H1 (cell line): ENCODE data around the gene CAMK2A.

ENCODE experiments used
- BRCA1 ChIP-seq: IDR thresholded peaks from 2 replicates; pipeline ENCODE4 v1.6.1; 2012; ENCODE audit warnings: low read depth, low read length, improper control_type of control experiment
- POLR2A ChIP-seq, 2 experiments: IDR thresholded peaks; 1 replicate in 1 of 2; 2 replicates in 1 of 2; pipeline ENCODE4 v1.6.1; 2011; ENCODE audit warnings: low read depth in 2 of 2, low read length in 2 of 2, mild to moderate bottlenecking in 2 of 2; ENCODE audit errors: control extremely low read depth in 1 of 2
- POLR2AphosphoS5 ChIP-seq: IDR thresholded peaks from 2 replicates; pipeline ENCODE4 v1.6.1; 2011; ENCODE audit warnings: low read depth, low read length
- RAD21 ChIP-seq, 2 experiments: IDR thresholded peaks in 1 of 2; conservative IDR thresholded peaks in 1 of 2; 2 replicates each; pipeline ENCODE4 v1.6.1; 2011; ENCODE audit warnings: low read depth in 2 of 2, low read length in 2 of 2, improper control_type of control experiment in 1 of 2, inconsistent platforms in 1 of 2, mild to moderate bottlenecking in 1 of 2, moderate library complexity in 1 of 2
- TF ChIP-seq, protein P1 (sequence below), 3 experiments: IDR thresholded peaks; 1 replicate in 2 of 3; 2 replicates in 1 of 3; pipeline versions ENCODE4 v1.5.1 to v1.6.1; 2011; ENCODE audit warnings: low read length in 3 of 3, mild to moderate bottlenecking in 3 of 3, inconsistent platforms in 2 of 3, low read depth in 1 of 3, moderate library complexity in 1 of 3; ENCODE audit not compliant: insufficient read depth in 1 of 3; ENCODE audit errors: control extremely low read depth in 1 of 3

DNA sequence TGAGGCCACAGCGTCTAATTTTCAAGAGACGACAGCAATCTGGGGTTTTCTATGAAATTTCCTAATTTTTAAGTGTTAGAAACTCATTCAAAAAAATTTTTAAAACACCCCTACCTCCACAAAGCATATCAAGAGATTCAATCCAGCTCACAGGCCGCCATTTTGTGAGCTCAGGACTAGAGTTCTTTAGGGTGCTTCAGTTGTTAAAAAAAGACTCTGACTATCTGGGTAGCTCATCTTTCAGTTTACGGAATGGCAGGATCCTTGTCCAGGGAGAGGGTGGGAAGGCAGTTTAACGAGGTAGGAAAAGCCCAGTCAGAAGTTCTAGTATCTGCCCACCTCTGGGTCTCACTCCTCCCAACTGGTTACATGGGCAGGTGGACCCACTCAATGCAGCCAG lies 43.1 kb downstream of the CAMK2A start:
- no peak for TF ChIP-seq POLR2A (IDR thresholded peaks at IDR 0.05; ENCODE audit: control extremely low read depth in 1 of 2, low read depth in 2 of 2, low read length in 2 of 2)
- TF ChIP-seq, protein P1, sequence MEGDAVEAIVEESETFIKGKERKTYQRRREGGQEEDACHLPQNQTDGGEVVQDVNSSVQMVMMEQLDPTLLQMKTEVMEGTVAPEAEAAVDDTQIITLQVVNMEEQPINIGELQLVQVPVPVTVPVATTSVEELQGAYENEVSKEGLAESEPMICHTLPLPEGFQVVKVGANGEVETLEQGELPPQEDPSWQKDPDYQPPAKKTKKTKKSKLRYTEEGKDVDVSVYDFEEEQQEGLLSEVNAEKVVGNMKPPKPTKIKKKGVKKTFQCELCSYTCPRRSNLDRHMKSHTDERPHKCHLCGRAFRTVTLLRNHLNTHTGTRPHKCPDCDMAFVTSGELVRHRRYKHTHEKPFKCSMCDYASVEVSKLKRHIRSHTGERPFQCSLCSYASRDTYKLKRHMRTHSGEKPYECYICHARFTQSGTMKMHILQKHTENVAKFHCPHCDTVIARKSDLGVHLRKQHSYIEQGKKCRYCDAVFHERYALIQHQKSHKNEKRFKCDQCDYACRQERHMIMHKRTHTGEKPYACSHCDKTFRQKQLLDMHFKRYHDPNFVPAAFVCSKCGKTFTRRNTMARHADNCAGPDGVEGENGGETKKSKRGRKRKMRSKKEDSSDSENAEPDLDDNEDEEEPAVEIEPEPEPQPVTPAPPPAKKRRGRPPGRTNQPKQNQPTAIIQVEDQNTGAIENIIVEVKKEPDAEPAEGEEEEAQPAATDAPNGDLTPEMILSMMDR (IDR thresholded peaks at IDR 0.05; ENCODE audit: control extremely low read depth in 1 of 3, insufficient read depth in 1 of 3, low read depth in 1 of 3, low read length in 3 of 3), result no peak
- TF ChIP-seq POLR2AphosphoS5, result no peak
- no peak for TF ChIP-seq RAD21 (IDR thresholded peaks at IDR 0.05 in 1 of 2, conservative IDR thresholded peaks at IDR 0.05 in 1 of 2; ENCODE audit: low read depth in 2 of 2, low read length in 2 of 2)
- TF ChIP-seq BRCA1, result no peak
